Stimulated activated CD4-positive, alpha-beta T cell treated with anti-CD3 and anti-CD28 coated beads, Interleukin-2, amount 100 ng/mL, for 48 hours (primary cell): ENCODE results near the gene LEUTX.
A peak's percentile ranks its signal among the peaks of the same experiment; 100 is the strongest.

Experiments used
- DNase-seq, 2 donors: peaks; one replicate each; pipeline ENCODE4 v3.0.0-alpha.2; 2020

LEUTX gene

GRCh38 chr19:39825093-39825463 is 46.4 kb downstream of the LEUTX start:
- no peak for DNase-seq

- no peak for DNase-seq
Measured at GRCh38 chr19:39825531-39826076, 47.0 kb downstream of the LEUTX start.

- no peak for DNase-seq
Measured at GRCh38 chr19:39826311-39826945, 47.8 kb downstream of the LEUTX start.

GRCh38 chr19:39827216-39827615 is 48.6 kb downstream of the LEUTX start:
- no peak for DNase-seq

GRCh38 chr19:39828015-39828653 is 49.5 kb downstream of the LEUTX start:
- no peak for DNase-seq

- DNase-seq = no peak
Measured at GRCh38 chr19:39828654-39829032, 50.0 kb downstream of the LEUTX start.

- no peak for DNase-seq
Measured at GRCh38 chr19:39829702-39830275, 51.1 kb downstream of the LEUTX start.

GRCh38 chr19:39830406-39830805 is 51.8 kb downstream of the LEUTX start:
- DNase-seq = no peak

GRCh38 chr19:39830847-39831246 is 52.2 kb downstream of the LEUTX start:
- no peak for DNase-seq

GRCh38 chr19:39831679-39832078 is 53.0 kb downstream of the LEUTX start:
- no peak for DNase-seq

GRCh38 chr19:39832341-39833083 is 53.9 kb downstream of the LEUTX start:
- no peak for DNase-seq

- DNase-seq = no peak
Measured at GRCh38 chr19:39833160-39833463, 54.5 kb downstream of the LEUTX start.

- peak; percentile 92 to 95 for DNase-seq
Measured at GRCh38 chr19:39833464-39834286, 55.0 kb downstream of the LEUTX start, which contains the start of gene DYRK1B. Gene DYRK1B (minus strand): TSS chr19:39834162. CDS start chr19:39831867, 2,295 bp downstream.

GRCh38 chr19:39834287-39834841 is 55.7 kb downstream of the LEUTX start:
- DNase-seq = no peak
